GM21390 (cell line): ENCODE results near the gene GBX1.

Experiments used
- ATAC-seq: cut with Tn5 transposase; IDR thresholded peaks from one replicate; pipeline ENCODE4 v1.9.1; 2021; ENCODE audit not compliant: unreplicated experiment

The GBX1 gene

DNA sequence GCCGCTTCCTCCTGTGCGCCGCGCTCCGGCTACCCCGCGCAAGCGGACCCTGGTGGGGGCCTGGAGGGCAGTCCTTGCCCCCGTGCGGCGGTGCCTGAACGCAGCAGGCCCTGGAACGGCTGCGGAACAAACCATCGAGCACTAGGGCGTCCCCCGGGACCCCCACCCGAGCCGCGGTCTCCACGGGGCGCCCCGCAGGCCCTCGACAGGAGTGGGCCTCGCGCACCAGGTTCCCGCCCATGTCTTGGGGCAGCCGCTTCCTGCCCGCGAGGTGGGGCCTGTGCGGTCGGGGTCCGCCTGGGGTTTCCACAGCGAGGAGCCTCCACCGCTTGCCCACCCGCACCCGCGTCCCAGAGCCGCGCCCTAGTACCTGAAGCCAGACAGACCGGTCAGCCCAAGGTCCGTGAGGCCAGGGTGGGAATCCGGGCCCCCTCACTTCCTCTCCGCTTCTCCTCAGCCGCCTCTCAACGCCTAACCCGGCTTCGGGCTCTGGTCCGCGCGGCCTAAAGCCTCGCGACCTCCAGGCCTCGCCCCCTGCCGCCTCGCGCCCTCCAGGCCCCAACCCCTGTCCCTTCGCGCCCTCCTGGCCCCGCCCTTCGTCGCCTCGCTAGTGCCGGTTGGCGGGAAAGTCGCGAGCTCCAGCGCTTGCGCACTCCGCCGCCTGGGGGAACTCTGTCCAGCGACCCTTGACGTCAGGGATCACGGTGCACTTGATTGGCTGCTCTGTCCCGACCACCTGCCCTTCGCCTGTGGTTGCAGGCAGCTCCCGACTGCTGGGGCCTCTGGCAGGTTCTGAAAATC, 7.0 kb upstream of the GBX1 start:
- no peak for ATAC-seq

DNA sequence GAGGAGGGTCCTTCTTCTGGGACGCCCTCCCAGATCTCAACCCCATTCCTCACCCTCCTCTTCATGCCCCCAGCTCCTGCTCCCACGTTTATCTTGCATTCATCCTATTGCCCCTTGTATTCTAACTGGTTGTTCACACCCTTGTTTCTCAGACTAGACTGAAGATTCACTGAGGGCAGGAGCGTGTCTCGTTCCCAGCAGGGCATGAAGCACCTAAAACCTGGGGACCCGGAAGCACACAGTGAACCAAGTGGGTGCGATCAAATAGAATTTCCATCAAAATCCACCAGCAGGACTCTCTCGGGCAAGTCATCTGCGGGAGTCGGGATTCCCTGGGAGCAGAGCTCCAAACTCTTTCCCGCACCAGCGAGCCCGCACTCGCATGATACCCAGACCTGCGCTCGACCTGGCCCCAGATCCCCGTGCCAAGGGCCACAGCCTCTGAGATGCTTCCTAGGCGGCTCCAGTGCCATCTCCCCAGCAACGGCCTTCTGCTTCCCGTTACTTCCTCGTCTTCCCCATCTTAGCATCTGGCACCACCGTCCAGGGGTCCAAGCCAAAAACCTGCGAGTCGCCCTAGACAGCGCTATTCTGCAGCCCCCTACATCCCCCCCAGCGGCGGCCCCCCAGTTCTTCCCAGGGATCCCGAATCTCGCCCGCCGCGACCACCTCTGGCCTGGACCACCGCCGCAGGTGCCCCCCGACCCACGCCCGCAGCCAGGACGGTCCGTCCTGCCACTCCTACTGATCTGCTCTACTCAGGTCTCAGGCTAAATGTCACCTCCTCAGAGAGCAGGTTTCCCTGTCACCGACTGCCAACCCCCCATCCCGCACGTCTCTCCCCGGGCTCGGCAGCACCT, 6.1 kb upstream of the GBX1 start:
- ATAC-seq = no peak

DNA sequence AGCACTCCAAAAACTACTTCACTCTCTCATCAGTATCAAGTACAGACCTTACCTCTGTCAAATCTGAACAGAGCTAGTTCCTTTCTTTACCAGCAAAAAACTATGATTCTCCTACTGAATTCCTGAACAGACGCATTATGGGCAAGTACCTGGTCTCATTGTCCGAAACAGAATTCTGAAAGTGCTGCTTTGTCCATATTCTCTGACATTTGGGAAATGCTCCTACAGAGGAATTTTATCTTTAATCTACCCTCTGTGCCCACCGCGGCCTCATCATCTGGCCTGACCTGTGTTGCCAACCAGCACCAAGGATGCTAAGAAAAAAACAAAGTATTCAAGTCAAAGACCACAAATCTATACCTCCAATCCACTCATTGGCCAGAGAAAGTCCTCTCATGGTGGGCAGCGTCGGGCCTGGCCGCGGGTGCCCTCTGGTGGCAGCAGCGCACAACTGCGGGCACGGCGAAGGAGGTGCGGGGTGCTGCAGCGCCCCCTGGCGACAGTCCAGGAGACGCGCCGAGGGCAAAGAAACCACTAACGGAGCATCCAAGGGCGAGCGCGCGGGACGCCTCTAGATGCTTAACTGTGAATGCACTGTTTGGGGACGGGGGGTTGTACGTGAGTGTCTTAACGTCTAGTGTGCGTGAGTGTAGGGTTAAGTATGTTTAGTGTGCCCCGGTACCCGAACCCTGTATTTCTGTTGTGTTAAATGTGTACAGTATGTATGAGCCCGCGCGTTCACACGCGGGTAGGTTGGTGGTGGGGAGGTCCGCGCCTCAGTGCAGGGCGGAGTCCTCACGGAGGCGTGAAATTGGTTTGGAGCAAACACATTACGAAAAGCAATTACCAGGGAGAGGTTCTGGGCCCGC, 5.0 kb upstream of the GBX1 start:
- peak; percentile 78 for ATAC-seq

DNA sequence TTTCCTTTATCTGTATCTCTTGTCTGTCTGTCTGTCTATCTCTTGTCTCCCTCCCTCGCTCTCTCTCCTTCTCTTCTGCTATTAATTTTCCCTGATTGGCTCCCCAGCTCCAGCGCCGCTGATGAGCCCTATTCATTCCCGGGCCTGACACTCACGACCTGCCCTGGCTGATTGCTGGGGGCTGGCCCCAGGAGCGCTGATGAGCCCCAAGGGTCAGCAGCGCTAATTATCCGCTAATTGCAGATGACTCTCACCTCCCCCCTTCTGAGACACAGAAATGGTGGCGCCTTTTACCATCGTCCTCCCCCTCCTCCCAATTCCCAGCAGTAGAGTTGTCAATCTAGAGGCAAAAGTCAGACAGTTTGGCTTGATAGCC, 1.3 kb upstream of the GBX1 start:
- no peak for ATAC-seq

DNA sequence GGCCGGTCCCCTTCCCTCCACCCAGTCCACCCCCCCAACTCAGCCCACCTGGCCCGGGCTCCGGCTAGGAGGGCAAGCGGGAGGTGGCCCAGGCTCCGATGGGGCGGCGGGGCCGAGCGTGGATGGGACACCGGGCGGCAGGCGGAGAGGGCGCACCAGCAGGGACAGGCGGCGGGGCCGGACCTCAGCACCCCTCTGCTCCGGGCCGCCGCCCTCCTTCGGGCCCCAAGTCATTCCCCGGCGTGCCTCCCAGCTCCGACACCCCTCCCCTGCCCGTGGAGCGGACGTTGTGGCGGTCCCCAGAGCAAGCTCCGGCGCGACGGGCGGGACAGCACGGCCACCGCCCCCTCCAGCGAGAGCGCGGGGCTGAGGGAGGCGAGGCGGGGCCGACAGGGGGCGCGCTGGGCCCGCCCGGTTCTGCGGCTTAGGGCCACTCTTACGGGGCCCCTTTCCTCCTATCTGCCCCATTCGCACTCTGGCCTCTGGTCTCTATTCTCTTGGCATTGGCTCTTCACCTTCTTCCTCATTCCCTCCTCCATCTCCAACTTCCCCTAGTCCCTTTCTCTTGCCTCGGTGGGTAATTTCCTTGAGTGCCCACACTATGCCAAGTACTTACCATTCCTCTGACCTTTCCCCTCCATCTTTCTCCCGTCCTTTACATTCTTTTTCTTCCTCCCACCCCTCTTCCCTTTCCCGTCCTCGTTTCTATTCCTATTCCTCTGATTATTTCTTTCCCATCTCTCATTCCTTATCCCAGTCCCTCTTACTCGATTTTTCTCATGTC, 701 bp upstream of the GBX1 start:
- ATAC-seq = peak; percentile 53

DNA sequence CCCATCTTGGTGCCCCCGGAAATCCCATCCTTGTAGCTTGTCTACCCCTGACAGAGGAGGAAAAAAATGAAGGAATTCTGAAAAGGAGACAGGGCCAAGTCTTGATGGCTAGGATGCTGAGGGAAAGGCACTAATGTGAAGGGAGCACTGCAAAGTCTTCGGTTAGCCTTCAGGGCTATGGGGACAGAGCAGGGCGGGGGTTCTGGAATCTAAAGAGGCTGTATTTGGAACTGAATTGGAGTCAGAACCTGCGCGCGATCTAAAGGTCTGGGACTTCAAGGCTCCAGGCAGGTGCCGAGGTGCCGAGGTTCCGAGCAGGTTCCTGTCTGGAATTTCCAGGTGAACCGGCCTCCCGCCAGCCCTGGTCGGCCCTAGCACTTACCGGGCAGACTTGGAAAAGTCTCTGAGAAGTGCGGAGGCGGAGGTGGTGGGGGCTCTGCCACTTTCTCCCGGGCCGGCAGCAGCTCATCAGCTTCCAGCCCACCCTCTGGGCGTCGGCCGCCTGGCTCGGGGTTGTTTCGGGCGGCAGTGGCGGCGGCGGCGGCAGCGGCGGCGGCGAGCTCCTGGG, 781 bp downstream of the GBX1 start:
- no peak for ATAC-seq

DNA sequence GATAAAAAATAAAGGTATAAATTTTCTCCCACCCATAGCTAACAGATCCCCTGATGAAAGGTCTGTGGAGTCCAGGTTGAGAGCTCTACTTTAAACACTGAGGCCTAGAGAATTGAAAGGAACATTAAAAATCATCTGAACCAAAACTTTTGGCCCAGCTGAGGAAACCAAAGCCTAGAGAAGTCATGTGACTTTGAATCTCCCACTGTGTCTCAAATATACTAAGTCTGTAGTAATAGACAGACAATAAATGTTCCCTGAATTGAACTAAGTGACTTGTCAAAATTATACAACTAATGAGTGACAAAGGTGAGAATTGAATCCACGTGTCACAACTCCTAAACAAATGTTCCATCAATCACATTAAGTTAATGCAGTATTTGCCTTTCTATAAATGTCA, 5.7 kb downstream of the GBX1 start:
- no peak for ATAC-seq

DNA sequence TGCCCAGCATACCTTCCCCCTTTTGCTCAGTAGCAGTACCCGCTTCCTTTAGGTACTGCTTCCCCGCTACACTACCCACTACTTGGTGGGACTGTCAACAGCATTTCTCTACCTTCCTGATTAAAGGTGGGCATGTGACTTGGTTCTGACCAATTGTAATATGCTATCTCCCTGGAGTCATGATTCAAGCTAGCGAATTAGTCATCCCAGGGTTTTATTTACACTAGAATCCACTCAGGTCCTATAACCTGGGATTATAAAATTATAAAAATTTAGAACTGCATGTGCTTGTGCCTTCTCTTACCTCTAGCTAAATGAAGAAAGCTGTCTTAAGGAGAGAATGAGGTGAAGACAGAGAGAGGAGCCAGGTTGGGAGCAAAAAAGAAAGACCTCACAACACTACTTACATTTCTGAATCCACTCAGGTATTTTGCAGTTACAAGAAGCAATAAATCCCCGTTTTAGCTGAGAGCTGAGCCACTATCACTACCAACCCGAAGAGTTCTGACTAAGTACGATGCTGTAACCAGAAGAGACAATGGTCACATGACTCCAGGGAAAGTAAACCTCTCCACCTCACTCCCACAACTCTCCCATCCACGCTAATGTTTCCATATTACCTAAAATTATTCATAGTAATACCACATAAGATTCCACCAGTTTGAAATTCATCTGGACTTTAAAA, 9.7 kb downstream of the GBX1 start:
- ATAC-seq = no peak

DNA sequence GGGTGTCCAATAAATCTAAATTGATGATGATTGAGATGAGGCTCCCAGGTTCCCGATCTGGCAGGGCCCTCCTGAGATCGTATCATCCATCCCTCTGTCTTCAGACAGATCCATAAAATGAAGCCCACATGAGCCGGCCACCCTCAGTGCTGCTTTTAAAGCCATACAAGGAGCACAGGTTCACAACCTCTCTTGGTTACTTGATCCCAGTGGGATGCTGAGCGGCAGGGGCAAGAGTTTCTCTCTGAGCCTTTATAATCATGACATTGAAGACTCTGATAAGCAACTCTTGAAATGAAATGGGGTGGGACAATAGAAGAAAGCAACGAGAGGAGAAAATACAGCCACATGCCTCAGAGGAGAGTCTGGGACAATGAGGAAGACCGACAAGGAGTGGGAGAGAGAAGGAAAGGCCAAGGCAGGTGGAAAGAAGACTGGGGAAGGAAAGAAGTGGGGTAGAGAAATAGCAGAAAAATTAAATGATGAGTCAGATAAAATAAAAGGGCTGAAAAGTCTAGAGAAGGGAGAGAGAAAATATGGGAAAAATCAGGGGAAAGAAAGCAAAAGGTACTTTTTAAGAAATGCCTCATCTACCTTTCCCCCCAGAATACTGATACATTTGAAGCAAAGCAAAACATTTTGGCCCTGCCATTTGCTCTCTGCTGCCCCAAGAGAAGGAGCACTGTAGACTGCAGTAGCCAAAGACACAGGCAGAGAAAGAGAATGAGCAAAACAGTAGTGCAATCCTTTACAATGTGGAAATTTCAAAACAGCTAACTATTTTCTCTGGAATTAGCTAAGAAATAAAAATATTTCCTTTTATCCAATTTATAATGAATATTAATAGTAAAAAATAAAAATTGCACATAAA, 14.6 kb downstream of the GBX1 start:
- no peak for ATAC-seq

DNA sequence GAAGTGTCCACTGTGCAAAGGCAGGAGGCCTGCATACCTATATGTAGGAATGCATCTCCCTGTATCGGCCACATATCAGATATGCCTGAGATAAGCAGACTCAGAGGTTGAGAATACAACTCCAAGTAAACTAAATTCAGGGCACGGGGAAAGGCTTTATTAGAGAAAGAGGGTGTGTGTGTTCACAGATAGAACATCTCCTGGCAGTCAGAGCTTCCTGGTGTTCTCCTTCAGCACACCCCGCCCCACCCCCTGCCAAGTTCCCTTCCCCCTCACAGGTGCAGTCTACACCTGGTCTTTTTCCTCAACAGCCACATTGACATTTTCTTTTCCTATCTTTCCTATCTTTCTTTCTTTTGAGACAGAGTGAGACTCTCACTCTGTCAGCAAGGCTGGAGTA, 17.1 kb downstream of the GBX1 start:
- ATAC-seq = no peak

DNA sequence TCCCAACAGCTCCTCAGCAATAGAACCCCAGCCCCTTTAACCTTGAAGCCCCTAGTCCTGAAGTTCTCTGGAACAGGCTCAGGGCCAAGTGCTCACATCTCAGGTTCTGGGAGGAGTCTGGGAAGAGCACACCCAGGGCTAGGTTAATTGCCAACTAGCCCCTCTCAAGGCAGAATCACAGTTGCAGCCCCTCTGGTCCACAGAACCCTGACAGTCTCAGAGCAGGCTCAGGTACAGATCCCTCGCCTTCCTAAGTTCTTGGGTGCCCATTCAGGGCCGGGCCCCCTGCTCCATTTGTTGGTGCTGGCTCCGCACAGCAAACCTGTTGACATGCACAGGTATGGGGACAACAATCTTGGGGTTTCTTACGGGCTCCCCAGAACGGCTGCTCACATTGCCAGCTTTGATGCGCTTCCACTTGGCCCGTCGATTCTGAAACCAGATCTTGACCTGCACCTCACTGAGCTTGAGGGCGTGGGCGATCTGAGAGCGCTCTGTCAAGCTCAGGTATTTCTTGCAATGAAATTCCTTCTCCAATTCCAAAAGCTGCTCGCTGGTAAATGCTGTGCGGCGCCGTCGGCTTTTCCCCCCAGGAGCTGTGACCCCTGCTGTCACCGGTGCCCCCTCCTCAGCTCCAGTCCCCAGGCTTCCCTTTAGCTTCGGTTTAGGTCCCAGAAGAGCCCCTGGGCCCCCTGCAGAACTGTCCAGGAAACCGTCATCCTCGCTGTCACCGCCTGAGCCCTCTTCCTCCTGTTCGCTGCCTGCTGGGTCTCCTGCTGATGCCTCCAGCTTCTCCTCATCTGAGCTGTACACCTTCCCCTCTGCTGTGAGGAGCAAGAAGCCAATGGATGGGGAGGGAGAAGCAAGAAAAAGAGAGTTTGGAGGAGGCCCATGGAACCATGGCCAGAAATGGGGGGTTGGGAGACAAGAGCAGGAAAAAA, 18.9 kb downstream of the GBX1 start:
- ATAC-seq = no peak

DNA sequence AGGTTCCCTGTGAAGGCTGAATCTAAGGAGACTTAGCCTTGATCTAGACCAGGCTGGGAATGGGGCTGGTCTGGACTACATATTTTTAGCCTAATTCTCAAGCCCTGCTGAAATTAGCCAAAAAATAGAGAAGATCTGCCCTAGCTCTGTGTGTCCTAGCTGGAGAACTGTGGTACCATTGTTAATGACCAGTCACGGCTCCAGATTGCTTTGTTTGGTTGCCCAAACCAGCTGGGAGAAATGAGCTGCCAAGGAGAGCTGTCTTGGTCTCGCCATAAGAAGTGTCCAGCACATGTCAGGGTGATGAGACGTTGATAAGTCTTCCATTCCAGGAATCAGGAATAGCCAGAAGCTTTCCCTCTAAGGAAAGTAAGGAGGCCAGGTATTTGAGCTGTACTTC, 20.7 kb downstream of the GBX1 start:
- no peak for ATAC-seq

DNA sequence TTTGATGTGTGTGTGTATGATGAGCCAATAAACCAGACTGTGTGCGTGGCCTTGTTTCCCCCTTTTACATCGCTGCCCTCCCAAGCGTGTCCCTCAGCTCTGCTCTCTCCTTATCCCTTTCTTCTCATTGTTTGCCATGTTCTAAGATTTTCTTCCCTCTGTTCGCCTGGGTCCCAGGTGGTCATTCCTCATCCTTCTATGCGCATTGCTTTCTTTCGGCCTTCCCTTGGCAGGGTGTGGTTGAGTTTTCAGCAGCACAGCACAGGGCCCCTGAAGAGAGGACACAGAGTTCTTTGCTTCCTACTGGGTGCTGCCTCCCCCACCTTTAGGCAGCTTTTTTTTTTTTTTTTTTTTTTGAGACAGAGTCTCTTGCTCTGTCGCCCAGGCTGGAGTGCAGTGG, 23.1 kb downstream of the GBX1 start:
- ATAC-seq = no peak

DNA sequence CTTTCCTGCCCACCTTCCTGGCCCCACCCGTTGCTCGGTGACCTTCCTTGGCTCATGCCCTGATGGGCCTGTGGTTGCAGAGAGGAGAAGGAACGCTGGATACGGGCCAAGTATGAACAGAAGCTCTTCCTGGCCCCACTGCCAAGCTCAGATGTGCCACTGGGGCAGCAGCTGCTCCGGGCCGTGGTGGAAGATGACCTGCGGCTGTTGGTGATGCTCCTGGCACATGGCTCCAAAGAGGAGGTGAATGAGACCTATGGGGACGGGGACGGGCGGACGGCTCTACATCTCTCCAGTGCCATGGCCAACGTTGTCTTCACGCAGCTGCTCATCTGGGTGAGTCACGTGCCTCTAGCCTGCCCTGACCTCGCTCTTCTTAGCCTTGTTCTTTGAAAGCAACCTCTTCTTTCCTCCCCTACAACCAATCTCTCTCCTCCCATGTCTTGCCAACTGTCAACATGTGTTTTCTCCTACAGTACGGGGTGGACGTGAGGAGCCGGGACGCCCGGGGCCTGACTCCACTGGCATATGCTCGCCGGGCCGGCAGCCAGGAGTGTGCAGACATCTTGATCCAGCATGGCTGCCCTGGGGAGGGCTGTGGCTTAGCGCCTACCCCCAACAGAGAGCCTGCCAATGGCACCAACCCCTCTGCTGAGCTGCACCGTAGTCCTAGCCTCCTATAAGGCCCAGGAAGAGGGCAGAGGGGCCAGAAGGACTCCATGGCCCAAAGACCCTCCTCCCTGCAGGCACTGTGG, 24.1 kb downstream of the GBX1 start:
- ATAC-seq = no peak

DNA sequence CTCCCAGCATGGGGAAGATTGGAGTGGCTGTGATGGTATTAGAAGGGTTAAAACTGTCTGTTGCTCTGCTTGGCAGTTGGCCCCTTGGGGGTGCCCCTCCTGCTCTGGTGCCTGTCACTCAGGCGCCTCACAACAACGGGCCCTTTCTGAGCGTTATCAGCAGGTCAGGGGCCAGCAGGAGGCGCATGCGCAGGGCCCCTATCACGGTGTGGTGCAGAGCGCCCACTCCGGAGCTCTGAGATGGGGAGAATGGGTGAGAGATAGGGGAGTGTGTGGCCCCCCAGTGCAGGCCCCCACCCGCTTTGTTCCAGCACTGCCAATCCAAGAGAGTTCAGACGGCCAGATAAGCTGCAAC, 24.8 kb downstream of the GBX1 start:
- ATAC-seq = no peak

DNA sequence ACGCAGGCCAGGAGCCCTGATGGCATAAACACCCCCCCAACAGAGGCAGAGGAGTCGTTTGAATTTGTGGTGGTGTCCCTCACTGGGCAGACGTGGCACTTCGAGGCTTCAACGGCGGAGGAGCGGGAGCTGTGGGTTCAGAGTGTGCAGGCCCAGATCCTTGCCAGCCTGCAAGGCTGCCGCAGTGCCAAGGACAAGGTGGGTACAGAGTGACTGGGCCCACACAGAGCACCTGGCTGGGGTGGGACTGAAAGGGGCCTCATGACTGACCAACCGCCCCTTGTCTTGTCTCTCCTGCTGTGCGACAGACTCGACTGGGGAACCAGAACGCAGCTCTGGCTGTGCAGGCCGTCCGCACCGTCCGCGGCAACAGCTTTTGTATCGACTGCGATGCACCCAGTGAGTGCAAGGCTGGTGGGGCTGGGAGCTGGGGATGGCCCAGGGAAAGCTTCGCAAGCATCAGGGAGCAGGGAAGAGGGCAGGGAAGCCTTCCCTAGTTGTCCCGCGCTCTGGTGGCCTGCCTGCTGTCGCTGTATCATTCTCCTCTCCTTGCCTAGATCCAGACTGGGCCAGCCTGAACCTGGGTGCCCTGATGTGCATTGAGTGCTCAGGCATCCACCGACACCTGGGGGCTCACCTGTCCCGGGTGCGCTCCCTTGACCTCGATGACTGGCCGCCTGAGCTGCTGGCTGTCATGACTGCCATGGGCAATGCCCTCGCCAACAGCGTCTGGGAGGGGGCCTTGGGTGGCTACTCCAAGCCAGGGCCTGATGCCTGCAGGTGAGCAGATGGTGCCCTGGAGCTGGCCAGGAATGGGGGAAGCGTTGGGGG, 25.4 kb downstream of the GBX1 start:
- no peak for ATAC-seq
